Right lobe of liver (tissue), 4 donors: Measurements from ENCODE around the gene DAZ2.
"Not testable (repeated sequence)": the region's sequence is repeated elsewhere in the genome, so short reads cannot be mapped to it uniquely, and the experiment has no call there.

ENCODE experiments used
- CTCF ChIP-seq, 4 donors: fragments of 200-600 bp in 3 of 4; fragments of 450-650 bp in 1 of 4; IDR thresholded peaks; one replicate each; pipeline versions ENCODE4 v1.5.1 to v1.8.0; 2016 to 2022; ENCODE audit warnings: antibody characterized with exemption in 4 of 4, mild to moderate bottlenecking in 2 of 4
- POLR2A ChIP-seq: fragments of 450-650 bp; IDR thresholded peaks from one replicate; pipeline ENCODE4 v1.6.1; 2017; ENCODE audit warnings: antibody characterized with exemption, mild to moderate bottlenecking
- donor health status: DM: no; HTN: no; CAD: no.
- donor health status: DM: no; HTN: no; CAD: no.
- donor health status: DM: no; HTN: yes; CAD: no.

DNA sequence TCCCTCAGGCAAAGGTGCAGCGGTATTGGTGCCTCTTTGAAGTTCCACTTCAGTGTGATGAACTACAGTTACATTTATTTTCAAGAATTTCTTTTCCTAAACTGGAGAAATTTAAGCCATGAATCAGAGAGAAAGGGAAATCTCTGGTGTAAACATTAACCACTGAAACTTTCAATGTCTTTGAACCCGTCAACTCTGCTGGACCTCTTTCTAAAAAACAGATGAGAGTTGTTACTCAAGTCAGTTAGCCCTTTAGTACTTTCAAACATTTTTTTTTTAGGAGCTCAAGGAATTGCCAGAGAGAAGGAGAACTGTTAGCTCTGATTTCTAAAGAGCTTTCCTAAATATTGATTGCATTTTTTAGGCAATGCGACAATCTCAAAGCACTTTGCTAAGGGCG is 11.9 kb upstream of the DAZ2 start:
- TF ChIP-seq CTCF (IDR thresholded peaks at IDR 0.05); POLR2A: not testable (repeated sequence)
